Upper lobe of left lung (tissue), 4 donors: ENCODE results near the gene BTBD9.

Source experiments
- EP300 ChIP-seq, 4 donors: sonication (generic); formaldehyde crosslinking; IDR thresholded peaks; one replicate each; pipeline ENCODE4 v1.5.1; 2017; ENCODE audit warnings: antibody characterized with exemption in 4 of 4, control low read depth in 2 of 4
- POLR2A ChIP-seq, 4 donors: fragments of 450-650 bp; IDR thresholded peaks; one replicate each; pipeline ENCODE4 v1.5.1; 2016 to 2017; ENCODE audit warnings: antibody characterized with exemption in 4 of 4, mild to moderate bottlenecking in 2 of 4
- TF ChIP-seq, protein P1 (sequence below), 6 experiments: fragments of 450-650 bp in 4 of 6; fragments of 200-600 bp in 2 of 6; sonication (generic) in 2 of 6; IDR thresholded peaks; one replicate each; pipeline ENCODE4 v1.5.1; 2016 to 2019; ENCODE audit warnings: antibody characterized with exemption in 6 of 6

GRCh38 chr6:38273325-38273724 lies 366.4 kb downstream of the BTBD9 start:
- TF ChIP-seq EP300 (IDR thresholded peaks at IDR 0.05) (no peak), POLR2A (IDR thresholded peaks at IDR 0.05) (no peak)
- TF ChIP-seq, protein P1, sequence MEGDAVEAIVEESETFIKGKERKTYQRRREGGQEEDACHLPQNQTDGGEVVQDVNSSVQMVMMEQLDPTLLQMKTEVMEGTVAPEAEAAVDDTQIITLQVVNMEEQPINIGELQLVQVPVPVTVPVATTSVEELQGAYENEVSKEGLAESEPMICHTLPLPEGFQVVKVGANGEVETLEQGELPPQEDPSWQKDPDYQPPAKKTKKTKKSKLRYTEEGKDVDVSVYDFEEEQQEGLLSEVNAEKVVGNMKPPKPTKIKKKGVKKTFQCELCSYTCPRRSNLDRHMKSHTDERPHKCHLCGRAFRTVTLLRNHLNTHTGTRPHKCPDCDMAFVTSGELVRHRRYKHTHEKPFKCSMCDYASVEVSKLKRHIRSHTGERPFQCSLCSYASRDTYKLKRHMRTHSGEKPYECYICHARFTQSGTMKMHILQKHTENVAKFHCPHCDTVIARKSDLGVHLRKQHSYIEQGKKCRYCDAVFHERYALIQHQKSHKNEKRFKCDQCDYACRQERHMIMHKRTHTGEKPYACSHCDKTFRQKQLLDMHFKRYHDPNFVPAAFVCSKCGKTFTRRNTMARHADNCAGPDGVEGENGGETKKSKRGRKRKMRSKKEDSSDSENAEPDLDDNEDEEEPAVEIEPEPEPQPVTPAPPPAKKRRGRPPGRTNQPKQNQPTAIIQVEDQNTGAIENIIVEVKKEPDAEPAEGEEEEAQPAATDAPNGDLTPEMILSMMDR (IDR thresholded peaks at IDR 0.05): no peak
